AG04449 (cell line): ENCODE results near the gene TMEM41B.
"Not testable (repeated sequence)": the region's sequence is repeated elsewhere in the genome, so short reads cannot be mapped to it uniquely, and the experiment has no call there.

Experiments used
- CTCF ChIA-PET: fragments of 350-600 bp; formaldehyde crosslinking; extraction: SDS; loops from one replicate; lab custom pipeline; 2021; ENCODE audit warnings: antibody characterized with exemption; lab: Yijun Ruan, JAX
- POLR2A ChIA-PET: fragments of 400-600, 350-600 bp; formaldehyde crosslinking; extraction: SDS; loops from one replicate; lab custom pipeline; 2020; ENCODE audit warnings: antibody characterized with exemption, inconsistent platforms; lab: Yijun Ruan, JAX
- DNase-seq: peaks from one replicate; pipeline ENCODE4 v3.0.0-alpha.2; 2010; ENCODE audit warnings: low read depth, low spot score
- H3K4me3 ChIP-seq: 2 replicates; pipeline ENCODE4 v1.5.1; 2011; ENCODE audit warnings: low read depth, mild to moderate bottlenecking, control low read depth, low read length
- CTCF ChIP-seq: IDR thresholded peaks from one replicate; pipeline ENCODE4 v1.5.1; 2011; ENCODE audit warnings: mild to moderate bottlenecking, moderate library complexity, low read length, control low read depth, inconsistent platforms; ENCODE audit not compliant: insufficient read depth; ENCODE audit errors: missing control alignments

TMEM41B gene

GRCh38 chr11:9266926-9267325, 47.5 kb downstream of the TMEM41B start:
- DNase-seq: no peak
- ChIA-PET POLR2A (interaction anchor here (0.7 kb wide), 1 partner anchor 23 kb away, joined by 3 read pairs; no protein-coding TSS in a partner anchor), CTCF (no interaction called here)
- TF ChIP-seq CTCF: no peak
- H3K4me3 ChIP-seq: no peak overlapping the region

DNA sequence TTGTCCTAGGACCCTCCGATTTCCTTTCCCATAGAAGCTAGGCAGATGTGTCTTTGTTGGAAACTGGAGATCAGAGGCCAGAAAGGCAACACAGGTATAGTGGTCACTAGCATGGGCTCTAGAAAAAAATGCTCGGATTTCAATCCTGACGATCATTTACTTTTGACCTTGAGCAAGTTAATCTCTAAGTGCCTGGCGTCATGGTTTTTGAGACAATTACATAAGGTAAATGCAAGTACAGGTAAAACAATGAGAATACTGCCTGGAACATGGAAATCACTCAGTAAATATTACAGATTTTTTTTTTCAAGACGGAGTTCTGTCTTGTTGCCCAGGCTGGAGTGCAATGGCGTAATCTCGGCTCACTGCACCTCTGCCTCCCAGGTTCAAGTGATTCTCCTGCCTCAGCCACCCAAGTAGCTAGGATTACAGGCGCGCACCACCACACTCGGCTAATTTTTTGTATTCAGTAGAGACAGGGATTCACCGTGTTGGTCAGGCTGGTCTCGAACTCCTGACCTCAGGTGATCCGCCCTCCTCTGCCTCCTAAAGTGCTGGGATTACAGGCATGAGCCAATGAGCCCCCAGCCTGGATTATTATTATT, 48.2 kb downstream of the TMEM41B start:
- TF ChIP-seq CTCF: no peak
- ChIA-PET POLR2A (interaction anchor here (0.7 kb wide), 2 partner anchors 9 to 22 kb away, joined by 3 read pairs; no protein-coding TSS in a partner anchor), CTCF (interaction anchor here (1.0 kb wide), 1 partner anchor 101 kb away, joined by 3 read pairs; no protein-coding TSS in a partner anchor)
- H3K4me3 ChIP-seq: no peak overlapping the region
- DNase-seq: no peak

DNA sequence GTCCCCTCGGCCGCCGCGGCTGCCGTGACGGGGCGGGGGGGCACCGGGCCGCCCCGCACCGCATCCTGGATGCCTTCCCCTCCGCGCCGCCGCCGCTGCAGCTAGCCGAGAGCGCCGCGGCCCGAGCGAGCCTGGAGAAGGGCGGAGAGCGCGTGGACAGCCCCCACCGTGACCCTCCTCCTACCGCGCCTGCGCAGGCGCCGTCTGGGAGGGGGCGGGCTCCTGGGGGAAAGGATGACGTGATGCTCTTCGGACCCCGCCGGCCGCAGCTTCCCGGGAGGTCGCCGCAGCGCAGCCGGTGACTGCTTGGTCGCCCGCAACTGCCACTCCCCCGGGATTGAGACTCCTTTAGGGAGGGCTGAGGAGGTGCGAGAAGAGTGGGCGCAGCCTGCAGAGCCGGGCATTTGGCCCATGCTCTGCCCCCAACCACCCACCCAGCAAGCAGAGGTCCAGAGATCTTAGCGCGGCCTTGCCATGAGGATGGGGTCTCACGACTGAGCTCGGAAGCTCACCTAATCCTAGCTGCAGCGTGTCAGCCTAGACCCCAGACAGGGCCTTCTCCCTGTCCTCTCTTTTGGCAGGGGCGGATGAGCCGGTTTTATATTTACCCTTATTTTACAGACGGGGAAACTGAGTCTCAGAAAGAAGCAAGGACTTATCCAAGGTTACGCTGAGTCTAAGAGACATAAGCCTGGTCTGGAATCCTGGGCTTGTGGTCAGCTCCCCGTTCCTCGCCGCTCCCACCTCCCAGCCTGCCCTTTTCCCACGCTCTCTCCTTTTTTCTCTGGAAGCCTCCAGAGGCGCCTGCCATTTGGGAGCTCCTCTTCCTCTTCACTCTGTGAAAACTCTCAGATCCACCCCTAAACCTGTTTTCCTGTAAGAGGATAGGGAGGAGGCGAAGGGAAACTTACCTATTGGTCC, 48.9 kb downstream of the TMEM41B start, which contains the start of gene DENND5A:
Gene DENND5A (minus strand): TSS at position 140 of the 921 bp plus-strand sequence. CDS start 281 bp downstream, outside the sequence.
- DNase-seq: peak; percentile 26
- TF ChIP-seq CTCF: no peak
- POLR2A ChIA-PET: interaction anchor here (0.7 to 1.4 kb wide), 6 partner anchors 8 to 195 kb away, joined by 3 to 6 read pairs (median 3); partner anchors contain the start of genes TMEM41B and ZNF143
- peak within 1 kb of the TSS; percentile 88 for H3K4me3 ChIP-seq
- CTCF ChIA-PET: interaction anchor here (1.0 to 1.3 kb wide), 2 partner anchors 15 to 100 kb away, joined by 3 read pairs; no protein-coding TSS in a partner anchor

DNA sequence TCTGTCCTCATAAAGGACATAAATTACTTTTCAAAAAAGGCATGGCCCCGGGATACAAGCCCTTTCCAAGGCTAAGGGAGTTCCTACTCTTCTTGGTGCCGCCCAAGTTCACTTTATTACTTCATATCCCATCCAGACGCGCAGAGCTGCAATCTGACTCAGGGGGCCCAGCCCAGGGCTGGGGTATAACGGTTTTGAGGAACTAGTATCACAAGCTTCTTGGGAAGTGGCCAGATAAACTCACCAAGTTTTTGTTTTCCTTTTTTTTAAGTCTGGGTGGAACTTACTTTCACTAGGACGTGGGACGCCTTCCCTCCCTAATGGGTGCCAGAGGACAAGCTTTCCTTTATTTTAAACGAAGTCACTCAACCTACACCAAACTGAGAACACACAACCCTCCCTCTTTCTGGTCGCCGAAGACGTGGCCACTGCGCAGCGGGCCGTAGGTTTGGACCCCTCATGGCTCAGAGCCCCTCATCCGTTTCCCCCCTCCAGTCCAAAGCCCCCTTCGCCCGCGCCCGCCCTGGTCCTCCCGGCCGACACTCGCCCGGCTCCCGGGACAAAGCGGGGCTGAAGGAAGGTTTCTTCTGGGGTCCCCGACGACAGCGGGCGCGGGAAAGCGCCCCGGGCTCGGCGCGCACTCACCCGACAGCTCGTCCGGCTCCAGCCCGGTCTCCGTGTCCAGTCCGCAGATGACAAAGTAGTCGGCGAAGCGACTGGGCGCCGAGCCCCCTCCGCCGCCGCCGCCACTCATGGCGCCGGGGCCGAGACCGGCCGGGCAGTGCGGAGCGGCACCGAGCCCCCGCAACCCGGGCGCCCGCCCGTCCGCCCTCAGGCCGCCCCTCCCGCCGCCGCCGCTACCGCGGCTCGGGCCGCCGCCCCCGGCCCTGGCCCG, 49.8 kb downstream of the TMEM41B start:
- ChIA-PET CTCF (interaction anchor here (0.8 to 1.3 kb wide), 2 partner anchors 9 to 16 kb away, joined by 3 read pairs; no protein-coding TSS in a partner anchor), POLR2A (interaction anchor here (0.9 to 1.4 kb wide), 8 partner anchors 9 to 196 kb away, joined by 3 to 6 read pairs (median 3); partner anchors contain the start of genes IPO7, TMEM41B and ZNF143)
- H3K4me3 ChIP-seq: peak overlapping the region; percentile 88
- no peak for TF ChIP-seq CTCF
- peak; percentile 44 for DNase-seq

- ChIA-PET CTCF (interaction anchor here (0.8 to 1.3 kb wide), 2 partner anchors 10 to 16 kb away, joined by 3 read pairs; no protein-coding TSS in a partner anchor), POLR2A (interaction anchor here (0.6 to 1.4 kb wide), 5 partner anchors 15 to 197 kb away, joined by 3 to 10 read pairs (median 3); partner anchors contain the start of genes IPO7 and ZNF143)
- no peak for TF ChIP-seq CTCF
- DNase-seq: no peak
- H3K4me3 ChIP-seq: peak overlapping the region; percentile 88
Observed at GRCh38 chr11:9263840-9264315, 50.5 kb downstream of the TMEM41B start.

GRCh38 chr11:9260838-9261146, 53.6 kb downstream of the TMEM41B start:
- CTCF ChIA-PET: interaction anchor here (0.8 kb wide), 1 partner anchor 10 kb away, joined by 3 read pairs; no protein-coding TSS in a partner anchor
- POLR2A ChIA-PET: interaction anchor here (0.7 kb wide), 1 partner anchor 330 kb away, joined by 3 read pairs; no protein-coding TSS in a partner anchor
- not testable (repeated sequence) for DNase-seq, H3K4me3 ChIP-seq
